ENCODE results near the gene TIGD3. TPM values are rescaled to one million over a fixed set of nuclear protein-coding genes. Genes with fewer than 3 reads are reported as not detected.

Gene TIGD3
- total and polyA plus RNA-seq, 2 of the 13 experiments (the other 11 are each of a cell fraction or from before 2014, with no cell fraction given) = 0.49 to 4.9 TPM

DNA sequence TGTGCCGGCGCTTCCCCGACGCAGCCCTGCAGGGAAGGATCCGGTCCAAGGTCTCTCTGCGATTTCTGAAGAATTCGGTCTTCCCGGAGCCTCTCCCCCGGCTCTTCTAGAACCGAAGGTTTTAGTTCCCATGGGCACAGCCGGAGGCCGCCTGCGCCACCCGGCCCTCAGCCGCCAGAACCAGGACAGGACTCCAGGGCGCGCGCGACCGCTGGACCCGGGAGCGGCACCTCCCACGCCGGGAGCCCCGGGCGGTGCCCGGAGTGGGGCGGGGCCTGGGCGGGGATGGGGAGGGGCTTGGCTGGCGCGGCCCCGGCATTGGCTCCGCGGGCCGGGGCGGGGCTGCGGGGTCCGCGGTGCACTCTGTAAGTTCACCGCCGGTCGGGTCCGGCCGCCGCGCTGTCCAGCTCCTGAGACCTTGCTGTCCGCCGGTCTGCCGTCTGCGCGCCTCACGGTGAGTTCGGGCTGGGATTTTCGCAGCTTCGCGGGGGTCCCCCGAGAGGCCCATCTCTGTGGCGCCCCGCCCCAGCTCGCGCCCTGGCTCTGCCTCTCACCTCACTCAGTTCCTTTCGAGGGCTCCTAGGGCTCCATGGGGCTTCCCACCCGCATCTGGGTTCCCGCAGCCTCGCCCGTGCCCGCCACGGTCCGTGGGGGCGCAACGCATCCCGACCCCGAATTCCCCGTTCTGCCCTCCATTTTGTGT, 39.9 kb upstream of the TIGD3 start, which contains the start of gene CDC42EP2 (continued):
- TF ChIP-seq ZNF160 (CRISPR knock-in tag; IDR thresholded peaks at IDR 0.05) = peak; percentile 40; the same call in 1 of the 2 replicates
- TF ChIP-seq ZNF329 (CRISPR knock-in tag; IDR thresholded peaks at IDR 0.05; ENCODE audit: low read depth) = 0 out of 2 replicates have a peak, but pooled peaks have one; percentile 27

DNA sequence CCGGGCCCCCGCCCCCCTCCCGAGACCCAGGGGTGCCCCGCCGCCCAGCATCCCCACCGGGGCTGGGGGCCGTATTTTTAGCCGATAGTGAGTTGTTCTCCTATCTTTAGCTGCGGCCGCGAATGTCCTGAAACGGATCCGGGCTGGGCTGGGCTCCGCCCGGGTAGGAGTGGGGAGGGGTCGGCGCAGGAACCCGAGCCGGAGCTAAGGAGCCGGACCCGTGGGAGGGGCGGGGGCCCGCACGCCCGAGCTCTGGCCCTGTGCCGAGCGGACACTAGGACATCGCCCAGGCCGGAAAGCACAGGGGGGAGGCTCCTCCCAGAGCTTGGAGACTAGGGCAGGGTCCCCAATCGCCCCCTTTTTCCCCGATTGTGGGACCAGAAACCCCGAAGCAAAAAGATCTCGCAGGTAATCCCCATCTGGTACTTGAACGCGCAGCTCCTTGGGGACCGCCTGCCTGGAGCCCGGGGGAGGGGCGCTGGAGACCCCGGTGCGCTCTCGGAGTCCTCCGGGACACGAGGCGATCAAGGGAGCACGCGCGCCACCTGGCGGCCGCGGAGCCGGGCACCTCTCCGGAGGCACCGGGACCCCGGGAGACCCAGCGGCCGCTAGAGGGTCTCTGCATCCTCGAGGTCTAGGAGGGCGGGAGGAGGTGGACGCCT, 39.2 kb upstream of the TIGD3 start:
- 2% methylated on average over 13 of the region's 59 CpGs for WGBS (ENCODE audit: low lambda C conversion rate)
- intact Hi-C loops (cut with micrococcal nuclease; ENCODE audit: unreplicated experiment) = loop anchor here (1.0 kb wide), 2 partner anchors 15 to 40 kb away; no protein-coding TSS in a partner anchor
- POLR2A ChIA-PET = interaction anchor here (0.6 to 5.5 kb wide), 21 partner anchors 7 to 185 kb away, joined by 3 to 114 read pairs (median 7); partner anchors contain the start of genes DPF2, NEAT1 and POLA2
- peak; percentile 53; the same call in 1 of the 2 replicates for TF ChIP-seq KMT2A (CRISPR knock-in tag; IDR thresholded peaks at IDR 0.05)
- TF ChIP-seq, protein P1, sequence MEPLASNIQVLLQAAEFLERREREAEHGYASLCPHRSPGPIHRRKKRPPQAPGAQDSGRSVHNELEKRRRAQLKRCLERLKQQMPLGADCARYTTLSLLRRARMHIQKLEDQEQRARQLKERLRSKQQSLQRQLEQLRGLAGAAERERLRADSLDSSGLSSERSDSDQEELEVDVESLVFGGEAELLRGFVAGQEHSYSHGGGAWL (CRISPR knock-in tag; IDR thresholded peaks at IDR 0.05) = peak; percentile 35; the same call in 1 of the 2 replicates
- TF ChIP-seq, protein P2, sequence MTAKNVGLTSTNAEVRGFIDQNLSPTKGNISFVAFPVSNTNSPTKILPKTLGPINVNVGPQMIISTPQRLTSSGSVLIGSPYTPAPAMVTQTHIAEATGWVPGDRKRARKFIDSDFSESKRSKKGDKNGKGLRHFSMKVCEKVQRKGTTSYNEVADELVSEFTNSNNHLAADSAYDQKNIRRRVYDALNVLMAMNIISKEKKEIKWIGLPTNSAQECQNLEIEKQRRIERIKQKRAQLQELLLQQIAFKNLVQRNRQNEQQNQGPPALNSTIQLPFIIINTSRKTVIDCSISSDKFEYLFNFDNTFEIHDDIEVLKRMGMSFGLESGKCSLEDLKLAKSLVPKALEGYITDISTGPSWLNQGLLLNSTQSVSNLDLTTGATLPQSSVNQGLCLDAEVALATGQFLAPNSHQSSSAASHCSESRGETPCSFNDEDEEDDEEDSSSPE (CRISPR knock-in tag; IDR thresholded peaks at IDR 0.05) = peak; percentile 50; the same call in 1 of the 2 replicates
- TF ChIP-seq GABPA (IDR thresholded peaks at IDR 0.05; ENCODE audit: low read depth, low read length) = no peak
- no peak for TF ChIP-seq GABPA (CRISPR knock-in tag; IDR thresholded peaks at IDR 0.05; ENCODE audit: low read depth)
- 0 out of 2 replicates have a peak, but pooled peaks have one; percentile 39 for TF ChIP-seq ZNF766 (CRISPR knock-in tag; IDR thresholded peaks at IDR 0.05; ENCODE audit: borderline replicate concordance)
- TF ChIP-seq ZNF12 (CRISPR knock-in tag; IDR thresholded peaks at IDR 0.05) = no peak
- no peak for TF ChIP-seq FOXO1 (CRISPR knock-in tag; IDR thresholded peaks at IDR 0.05)
- no peak for TF ChIP-seq SRY (CRISPR knock-in tag; IDR thresholded peaks at IDR 0.05)
- TF ChIP-seq, protein P3, sequence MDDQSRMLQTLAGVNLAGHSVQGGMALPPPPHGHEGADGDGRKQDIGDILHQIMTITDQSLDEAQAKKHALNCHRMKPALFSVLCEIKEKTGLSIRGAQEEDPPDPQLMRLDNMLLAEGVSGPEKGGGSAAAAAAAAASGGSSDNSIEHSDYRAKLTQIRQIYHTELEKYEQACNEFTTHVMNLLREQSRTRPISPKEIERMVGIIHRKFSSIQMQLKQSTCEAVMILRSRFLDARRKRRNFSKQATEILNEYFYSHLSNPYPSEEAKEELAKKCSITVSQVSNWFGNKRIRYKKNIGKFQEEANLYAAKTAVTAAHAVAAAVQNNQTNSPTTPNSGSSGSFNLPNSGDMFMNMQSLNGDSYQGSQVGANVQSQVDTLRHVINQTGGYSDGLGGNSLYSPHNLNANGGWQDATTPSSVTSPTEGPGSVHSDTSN (CRISPR knock-in tag; IDR thresholded peaks at IDR 0.05; ENCODE audit: borderline replicate concordance) = no peak; the same call in 1 of the 2 replicates
- TF ChIP-seq ELF3 (CRISPR knock-in tag; IDR thresholded peaks at IDR 0.05) = 0 out of 2 replicates have a peak, but pooled peaks have one; percentile 52
- TF ChIP-seq NFYB (CRISPR knock-in tag; IDR thresholded peaks at IDR 0.05) = no peak

More for the DNA sequence above, 39.2 kb upstream of the TIGD3 start:
- Histone ChIP-seq H2AFZ (ENCODE audit: low read length) (no peak overlapping the region), H3K4me3 (replicated peaks in 1 of 3; ENCODE audit: insufficient read depth in 1 of 3, low read depth in 2 of 3, low read length in 3 of 3) (peak overlapping the region; percentile 88 to 100 (median 95)), H3K79me2 (ENCODE audit: insufficient read depth, low read length) (peaks cover 33% of the 10 kb centered on the region), H3K9ac (ENCODE audit: insufficient read depth, low read depth, low read length) (peak overlapping the region; percentile 75), H3K9me3 (ENCODE audit: low read length) (no peaks in the 10 kb centered on the region), H3K36me3 (replicated peaks in 1 of 2; ENCODE audit: control insufficient read depth in 1 of 2, insufficient read depth in 2 of 2, low read length in 2 of 2) (0 out of 5 replicates have a peak, but pooled peaks cover 0 to 3% of the 10 kb centered on the region in 2 experiments), H3K4me1 (ENCODE audit: insufficient read depth, low read length) (peaks cover 59% of the 10 kb centered on the region), H3K27me3 (ENCODE audit: control insufficient read depth in 1 of 2, insufficient read depth in 2 of 2, low read length in 2 of 2) (no peaks in the 10 kb centered on the region), H4K20me1 (ENCODE audit: insufficient read depth, low read length) (peaks cover 20% of the 10 kb centered on the region; the same call in 1 of the 2 replicates), H3K27ac (ENCODE audit: extremely low read length, insufficient read depth, low read length) (peak overlapping the region; percentile 77), H3K4me2 (ENCODE audit: low read depth, low read length) (peak overlapping the region; percentile 88)
- CTCF ChIA-PET (ENCODE audit: low intra/inter-chr PET ratio, low total read pairs) = interaction anchor here (0.7 to 4.6 kb wide), 7 partner anchors 9 to 110 kb away, joined by 3 to 139 read pairs (median 7); no protein-coding TSS in a partner anchor
- BruUV-seq (replicated peaks) = TSS peak; percentile 52
- FAIRE-seq (no peak), DNase-seq (ENCODE audit: low spot score) (peak; percentile 68), ATAC-seq (peak; percentile 73)
- in situ Hi-C loops (cut with HindIII; ENCODE audit: extremely low pct_ligation_motif_present, low pct_unique_long_range_greater_than_20kb) = loop anchor here (5.0 kb wide), 1 partner anchor 38 kb away; no protein-coding TSS in a partner anchor
